Gastrocnemius medialis (tissue), 4 donors: Measurements from ENCODE around the gene SST.

Experiments used
- CTCF ChIP-seq, 5 experiments: fragments of 450-650 bp in 3 of 5; fragments of 200-600 bp in 2 of 5; sonication (generic) in 2 of 5; IDR thresholded peaks in 4 of 5; conservative IDR thresholded peaks in 1 of 5; 1 replicate in 4 of 5; 2 replicates in 1 of 5; pipeline ENCODE4 v1.5.1; 2016 to 2019; ENCODE audit warnings: antibody characterized with exemption in 5 of 5, mild to moderate bottlenecking in 3 of 5, moderate library complexity in 3 of 5
- POLR2A ChIP-seq, 2 donors: fragments of 450-650 bp; IDR thresholded peaks; one replicate each; pipeline ENCODE4 v1.6.1; 2017; ENCODE audit warnings: antibody characterized with exemption in 2 of 2, mild to moderate bottlenecking in 2 of 2, moderate library complexity in 2 of 2

- TF ChIP-seq POLR2A (IDR thresholded peaks at IDR 0.05) (no peak), CTCF (IDR thresholded peaks at IDR 0.05 in 4 of 5, conservative IDR thresholded peaks at IDR 0.05 in 1 of 5) (no peak)
These were observed 42.0 kb downstream of the SST start for GRCh38 chr3:187628169-187628568.
